IMR-90 (cell line): Measurements from ENCODE around the gene TSPAN4. TPM values are rescaled to one million over a fixed set of nuclear protein-coding genes. Genes with fewer than 3 reads are reported as not detected.

ENCODE experiments used
- ATAC-seq: fragments of 200-7000 bp; cut with Tn5 transposase; 2 replicates; pipeline ENCODE4 v1.9.1; 2020; ENCODE audit warnings: low read depth, mild to moderate bottlenecking, moderate library complexity
- BruUV-seq: library from RNA; stranded (reverse); fragments of 400-500 nt; replicated peaks from 2 replicates; lab custom pipeline; 2021; lab: Mats Ljungman, UMichigan
- CTCF ChIA-PET: fragments of 300-600 bp; formaldehyde crosslinking; extraction: SDS; loops from one replicate; lab custom pipeline; 2021; ENCODE audit warnings: antibody characterized with exemption; lab: Yijun Ruan, JAX
- POLR2A ChIA-PET: fragments of 300-600 bp; sonication (Branson Sonifier 250); formaldehyde crosslinking; loops from one replicate; lab custom pipeline; 2022; ENCODE audit warnings: antibody characterized with exemption; ENCODE audit not compliant: unreplicated experiment; lab: Charles Lee
- DNase-seq: peaks from one replicate; pipeline ENCODE4 v3.0.0; 2013
- H2AFZ ChIP-seq: replicated peaks from 2 replicates; pipeline ENCODE3; 2013; ENCODE audit warnings: low read length, mild to moderate bottlenecking; ENCODE audit not compliant: poor library complexity
- H2AK5ac ChIP-seq: 2 replicates; pipeline ENCODE4 v1.6.1; 2013; ENCODE audit warnings: low read depth, low read length, inconsistent platforms
- H2AK9ac ChIP-seq: replicated peaks from 2 replicates; pipeline ENCODE3; 2013; ENCODE audit warnings: mild to moderate bottlenecking, low read depth, low read length, moderate library complexity; ENCODE audit not compliant: poor library complexity
- H2BK120ac ChIP-seq: 2 replicates; pipeline ENCODE4 v1.6.1; 2013; ENCODE audit warnings: low read depth, low read length, inconsistent platforms
- H2BK15ac ChIP-seq: 3 replicates; pipeline ENCODE4 v1.6.1; 2013; ENCODE audit warnings: low read depth, low read length, inconsistent platforms
- H2BK20ac ChIP-seq: 2 replicates; pipeline ENCODE4 v1.6.1; 2013; ENCODE audit warnings: low read depth, mild to moderate bottlenecking, inconsistent platforms, low read length, moderate library complexity
- H2BK5ac ChIP-seq: 2 replicates; pipeline ENCODE4 v1.6.1; 2013; ENCODE audit warnings: mild to moderate bottlenecking, low read depth, low read length, inconsistent platforms; ENCODE audit not compliant: poor library complexity, severe bottlenecking
- H3K14ac ChIP-seq: replicated peaks from 2 replicates; pipeline ENCODE4 v1.6.1; 2013; ENCODE audit warnings: low read depth, low read length, inconsistent platforms
- H3K18ac ChIP-seq: 2 replicates; pipeline ENCODE4 v1.6.1; 2013; ENCODE audit warnings: low read depth, low read length, control low read depth
- H3K23ac ChIP-seq: 2 replicates; pipeline ENCODE4 v1.6.1; 2013; ENCODE audit warnings: low read depth, low read length, inconsistent platforms
- H3K27ac ChIP-seq: 2 replicates; pipeline ENCODE4 v1.5.1; 2013; ENCODE audit warnings: mild to moderate bottlenecking, control low read depth, low read length; ENCODE audit not compliant: insufficient read depth
- H3K27me3 ChIP-seq: 2 replicates; pipeline ENCODE4 v1.6.1; 2013; ENCODE audit warnings: low read length; ENCODE audit not compliant: control insufficient read depth, insufficient read depth
- H3K36me3 ChIP-seq: 2 replicates; pipeline ENCODE4 v1.6.1; 2013; ENCODE audit warnings: low read length, mixed read lengths; ENCODE audit not compliant: control insufficient read depth, insufficient read depth
- H3K4ac ChIP-seq: 2 replicates; pipeline ENCODE4 v1.6.1; 2013; ENCODE audit warnings: low read depth, low read length, inconsistent platforms
- H3K4me1 ChIP-seq: 2 replicates; pipeline ENCODE4 v1.6.1; 2013; ENCODE audit warnings: low read length, mixed read lengths; ENCODE audit not compliant: control insufficient read depth, insufficient read depth
- H3K4me2 ChIP-seq: 2 replicates; pipeline ENCODE4 v1.6.1; 2013; ENCODE audit warnings: low read depth, mild to moderate bottlenecking, control low read depth, low read length, moderate library complexity
- H3K4me3 ChIP-seq: 2 replicates; pipeline ENCODE4 v1.5.1; 2013; ENCODE audit warnings: low read depth, mild to moderate bottlenecking, control low read depth, low read length, moderate library complexity; ENCODE audit not compliant: insufficient read depth
- H3K56ac ChIP-seq: 2 replicates; pipeline ENCODE4 v1.6.1; 2013; ENCODE audit warnings: low read length, inconsistent platforms; ENCODE audit not compliant: insufficient read depth; ENCODE audit errors: extremely low read depth
- H3K79me1 ChIP-seq, 2 experiments: 2 replicates each; pipeline ENCODE4 v1.6.1; 2013; ENCODE audit warnings: low read length in 2 of 2, inconsistent platforms in 1 of 2, low read depth in 1 of 2
- H3K9ac ChIP-seq: 2 replicates; pipeline ENCODE4 v1.6.1; 2013; ENCODE audit warnings: low read depth, low read length, control low read depth
- H3K9me1 ChIP-seq: 2 replicates; pipeline ENCODE4 v1.6.1; 2013; ENCODE audit warnings: low read length, inconsistent platforms; ENCODE audit not compliant: insufficient read depth
- H3K9me3 ChIP-seq: 2 replicates; pipeline ENCODE4 v1.6.1; 2013; ENCODE audit warnings: low read length; ENCODE audit not compliant: control insufficient read depth, insufficient read depth
- H4K20me1 ChIP-seq: 2 replicates; pipeline ENCODE4 v1.6.1; 2013; ENCODE audit warnings: low read length, inconsistent platforms; ENCODE audit not compliant: insufficient read depth
- H4K5ac ChIP-seq: 2 replicates; pipeline ENCODE4 v1.6.1; 2013; ENCODE audit warnings: mild to moderate bottlenecking, low read depth, low read length, control low read depth
- H4K8ac ChIP-seq, 2 experiments: 2 replicates each; pipeline ENCODE4 v1.6.1; 2013; ENCODE audit warnings: low read depth in 2 of 2, low read length in 2 of 2, control low read depth in 1 of 2, inconsistent platforms in 1 of 2
- H4K91ac ChIP-seq: 2 replicates; pipeline ENCODE4 v1.6.1; 2013; ENCODE audit warnings: low read depth, low read length, inconsistent platforms; ENCODE audit not compliant: insufficient read depth
- BHLHE40 ChIP-seq: fragments of 150-350 bp; IDR thresholded peaks from 2 replicates; pipeline ENCODE4 v1.6.1; 2016; ENCODE audit warnings: mild to moderate bottlenecking, low read depth, low read length
- CHD1 ChIP-seq: IDR thresholded peaks from 2 replicates; pipeline ENCODE4 v1.6.1; 2012; ENCODE audit warnings: low read depth, low read length, improper control_type of control experiment
- FOS ChIP-seq: fragments of 150-350 bp; IDR thresholded peaks from 2 replicates; pipeline ENCODE4 v1.6.1; 2016; ENCODE audit warnings: low read depth, low read length
- MXI1 ChIP-seq: IDR thresholded peaks from 2 replicates; pipeline ENCODE4 v1.6.1; 2012; ENCODE audit warnings: low read depth, mild to moderate bottlenecking, low read length, moderate library complexity, borderline replicate concordance
- POLR2A ChIP-seq: IDR thresholded peaks from 2 replicates; pipeline ENCODE4 v1.6.1; 2012; ENCODE audit warnings: mild to moderate bottlenecking, low read depth, low read length
- RCOR1 ChIP-seq: IDR thresholded peaks from 2 replicates; pipeline ENCODE4 v1.6.1; 2012; ENCODE audit warnings: mild to moderate bottlenecking, low read length, improper control_type of control experiment; ENCODE audit not compliant: insufficient replicate concordance
- RFX5 ChIP-seq: IDR thresholded peaks from 2 replicates; pipeline ENCODE4 v1.8.0; 2012; ENCODE audit warnings: low read depth, mild to moderate bottlenecking, low read length, moderate library complexity
- SMC3 ChIP-seq: fragments of 150-350 bp; IDR thresholded peaks from 2 replicates; pipeline ENCODE4 v1.6.1; 2016; ENCODE audit warnings: low read depth, mild to moderate bottlenecking, antibody characterized with exemption, low read length, moderate library complexity
- WGBS, 2 experiments: methylation state at CpG; one replicate each; pipeline versions ENCODE4 v1.1.5 to v1.1.7; 2013; ENCODE audit warnings: missing lambda C conversion rate in 2 of 2; ENCODE audit not compliant: insufficient read length in 1 of 2; ENCODE audit errors: extremely low coverage in 2 of 2; 5-methylcytosine and 5-hydroxymethylcytosine counted together
- dilution Hi-C: fragments of 300-500 bp; cut with HindIII; formaldehyde crosslinking; loops from one replicate; pipeline ENCODE4 v1.14.3; 2018; ENCODE audit warnings: low sequenced_read_pairs; ENCODE audit not compliant: unreplicated experiment
- in situ Hi-C: fragments of 300-500 bp; cut with MboI; formaldehyde crosslinking; loops from 3 replicates; pipeline ENCODE4 v1.14.3; 2019; ENCODE audit warnings: low sequenced_read_pairs, inconsistent platforms, mixed read lengths
- intact Hi-C: fragments of 100-400 bp; cut with micrococcal nuclease; formaldehyde crosslinking; loops from 2 replicates; pipeline ENCODE4 v1.10.0; 2022
- polyA plus RNA-seq, 3 experiments: library from polyadenylated mRNA; depleted of rRNA; stranded (reverse); fragments of >200 nt; gene quantifications; 2 replicates each; pipeline ENCODE4 v1.2.3, GENCODE V29; 2012; ENCODE audit warnings: low replicate concordance in 1 of 3
- total RNA-seq: library from RNA; depleted of rRNA; stranded (reverse); fragments of >200 nt; gene quantifications from 2 replicates; pipeline ENCODE4 v1.2.3, GENCODE V29; 2012
- TF ChIP-seq, protein P1 (sequence below): conservative IDR thresholded peaks from 2 replicates; pipeline ENCODE4 v1.5.1; 2012; ENCODE audit warnings: mild to moderate bottlenecking, low read depth, low read length, improper control_type of control experiment
- TF ChIP-seq, protein P2 (sequence below): fragments of 150-350 bp; IDR thresholded peaks from 2 replicates; pipeline ENCODE4 v1.6.1; 2016; ENCODE audit warnings: low read depth, mild to moderate bottlenecking, low read length, moderate library complexity, borderline replicate concordance

The TSPAN4 gene
- total and polyA plus RNA-seq, 2 of the 4 experiments (the other 2 are of a cell fraction): 161 to 293 TPM

DNA sequence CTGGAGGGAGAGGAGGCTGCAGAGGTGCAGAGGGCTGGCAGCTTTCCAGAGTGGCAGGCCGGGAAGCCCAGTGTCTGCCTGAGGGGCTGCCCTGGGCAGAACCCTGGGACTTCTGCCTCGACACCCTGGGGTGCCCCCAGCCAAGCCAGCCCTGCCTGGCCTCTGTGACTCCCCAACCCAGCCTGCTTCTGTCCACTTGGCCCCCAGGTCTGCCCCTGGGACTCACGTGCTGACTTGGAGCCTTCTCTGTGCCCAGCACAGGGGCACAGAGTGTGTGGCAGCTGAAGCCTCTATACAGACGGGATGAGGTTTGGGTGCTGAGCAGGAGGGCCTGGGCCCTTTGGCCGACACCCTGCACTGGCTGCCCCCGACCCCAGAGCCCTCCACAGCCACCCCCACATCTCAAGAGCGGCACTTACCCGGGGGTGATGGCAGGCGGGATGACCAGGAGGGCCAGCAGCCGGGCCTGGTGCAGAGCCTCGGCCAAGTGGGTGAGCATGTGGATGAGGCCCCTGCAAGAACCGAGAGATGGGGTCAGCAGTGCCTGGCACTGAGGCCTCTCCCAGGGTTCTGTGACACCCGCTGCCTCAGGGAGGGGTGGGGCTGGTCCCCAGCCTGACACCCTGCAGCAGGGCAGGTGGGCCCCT lies 50.5 kb downstream of the TSPAN4 start:
- H3K27me3 ChIP-seq: no peaks in the 10 kb centered on the region
- H3K9me3 ChIP-seq: no peaks in the 10 kb centered on the region
- ChIA-PET POLR2A (no interaction called here), CTCF (no interaction called here)
- H3K36me3 ChIP-seq: peaks cover 6% of the 10 kb centered on the region; the same call in 1 of the 2 replicates
- TF ChIP-seq POLR2A: no peak
- TF ChIP-seq, protein P1, sequence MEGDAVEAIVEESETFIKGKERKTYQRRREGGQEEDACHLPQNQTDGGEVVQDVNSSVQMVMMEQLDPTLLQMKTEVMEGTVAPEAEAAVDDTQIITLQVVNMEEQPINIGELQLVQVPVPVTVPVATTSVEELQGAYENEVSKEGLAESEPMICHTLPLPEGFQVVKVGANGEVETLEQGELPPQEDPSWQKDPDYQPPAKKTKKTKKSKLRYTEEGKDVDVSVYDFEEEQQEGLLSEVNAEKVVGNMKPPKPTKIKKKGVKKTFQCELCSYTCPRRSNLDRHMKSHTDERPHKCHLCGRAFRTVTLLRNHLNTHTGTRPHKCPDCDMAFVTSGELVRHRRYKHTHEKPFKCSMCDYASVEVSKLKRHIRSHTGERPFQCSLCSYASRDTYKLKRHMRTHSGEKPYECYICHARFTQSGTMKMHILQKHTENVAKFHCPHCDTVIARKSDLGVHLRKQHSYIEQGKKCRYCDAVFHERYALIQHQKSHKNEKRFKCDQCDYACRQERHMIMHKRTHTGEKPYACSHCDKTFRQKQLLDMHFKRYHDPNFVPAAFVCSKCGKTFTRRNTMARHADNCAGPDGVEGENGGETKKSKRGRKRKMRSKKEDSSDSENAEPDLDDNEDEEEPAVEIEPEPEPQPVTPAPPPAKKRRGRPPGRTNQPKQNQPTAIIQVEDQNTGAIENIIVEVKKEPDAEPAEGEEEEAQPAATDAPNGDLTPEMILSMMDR: no peak
- no peak for TF ChIP-seq MXI1
- no peak for TF ChIP-seq RCOR1
- no peak for TF ChIP-seq CHD1
- TF ChIP-seq SMC3: no peak
- TF ChIP-seq BHLHE40: no peak
- TF ChIP-seq RFX5: no peak
- TF ChIP-seq FOS: no peak
- TF ChIP-seq, protein P2, sequence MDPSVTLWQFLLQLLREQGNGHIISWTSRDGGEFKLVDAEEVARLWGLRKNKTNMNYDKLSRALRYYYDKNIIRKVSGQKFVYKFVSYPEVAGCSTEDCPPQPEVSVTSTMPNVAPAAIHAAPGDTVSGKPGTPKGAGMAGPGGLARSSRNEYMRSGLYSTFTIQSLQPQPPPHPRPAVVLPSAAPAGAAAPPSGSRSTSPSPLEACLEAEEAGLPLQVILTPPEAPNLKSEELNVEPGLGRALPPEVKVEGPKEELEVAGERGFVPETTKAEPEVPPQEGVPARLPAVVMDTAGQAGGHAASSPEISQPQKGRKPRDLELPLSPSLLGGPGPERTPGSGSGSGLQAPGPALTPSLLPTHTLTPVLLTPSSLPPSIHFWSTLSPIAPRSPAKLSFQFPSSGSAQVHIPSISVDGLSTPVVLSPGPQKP: no peak
- no peak overlapping the region for H4K8ac ChIP-seq
- no peak overlapping the region for H2BK15ac ChIP-seq
- no peaks in the 10 kb centered on the region for H3K9me1 ChIP-seq
- H3K14ac ChIP-seq: no peak overlapping the region
- H3K9ac ChIP-seq: no peak overlapping the region
- intact Hi-C loops: no loop called here
- H3K27ac ChIP-seq: no peak overlapping the region
- peaks cover 2% of the 10 kb centered on the region; the same call in 1 of the 2 replicates for H3K4me1 ChIP-seq
- no peak overlapping the region for H2AK9ac ChIP-seq
- no peaks in the 10 kb centered on the region for H3K79me1 ChIP-seq
- H2AK5ac ChIP-seq: no peak overlapping the region
- no peak overlapping the region for H4K5ac ChIP-seq
- peaks cover 3% of the 10 kb centered on the region; the same call in 1 of the 2 replicates for H4K20me1 ChIP-seq
- no peak for ATAC-seq
- H2BK120ac ChIP-seq: no peak overlapping the region
- no peak overlapping the region for H3K18ac ChIP-seq
- no peak for DNase-seq
- BruUV-seq: no TSS peak
- H3K4me3 ChIP-seq: no peak overlapping the region
- WGBS, 2 experiments: 95% methylated on average over 4 of the region's 13 CpGs; no CpG with 5 or more reads in 1 of the 2 experiments
- H3K4ac ChIP-seq: no peak overlapping the region
- in situ Hi-C loops: no loop called here
- no peak overlapping the region for H3K23ac ChIP-seq
- no peak overlapping the region for H2BK20ac ChIP-seq
- no peak overlapping the region for H3K4me2 ChIP-seq
- no peak overlapping the region for H3K56ac ChIP-seq
- dilution Hi-C loops: no loop called here
- H2BK5ac ChIP-seq: no peak overlapping the region
- H2AFZ ChIP-seq: no peak overlapping the region
- H4K91ac ChIP-seq: no peak overlapping the region
